Measurements from ENCODE around the gene FLNB.

Gene FLNB

DNA sequence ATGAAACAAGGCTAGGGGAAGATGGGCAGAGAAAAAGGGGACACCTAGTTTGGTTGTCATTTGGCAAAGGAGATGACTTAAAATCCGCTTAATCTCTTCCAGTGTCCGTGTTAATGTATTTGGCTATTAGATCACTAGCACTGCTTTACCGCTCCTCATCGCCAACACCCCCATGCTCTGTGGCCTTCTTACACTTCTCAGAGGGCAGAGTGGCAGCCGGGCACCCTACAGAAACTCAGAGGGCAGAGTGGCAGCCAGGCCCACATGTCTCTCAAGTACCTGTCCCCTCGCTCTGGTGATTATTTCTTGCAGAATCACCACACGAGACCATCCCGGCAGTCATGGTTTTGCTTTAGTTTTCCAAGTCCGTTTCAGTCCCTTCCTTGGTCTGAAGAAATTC lies 162.9 kb downstream of the FLNB start:
- H3K27ac ChIP-seq (ENCODE audit: extremely low read depth, low read depth, low read length), result no peak overlapping the region
- TF ChIP-seq MEIS1 (CRISPR knock-in tag; IDR thresholded peaks at IDR 0.05; ENCODE audit: borderline replicate concordance), result no peak
- TF ChIP-seq, protein P1, sequence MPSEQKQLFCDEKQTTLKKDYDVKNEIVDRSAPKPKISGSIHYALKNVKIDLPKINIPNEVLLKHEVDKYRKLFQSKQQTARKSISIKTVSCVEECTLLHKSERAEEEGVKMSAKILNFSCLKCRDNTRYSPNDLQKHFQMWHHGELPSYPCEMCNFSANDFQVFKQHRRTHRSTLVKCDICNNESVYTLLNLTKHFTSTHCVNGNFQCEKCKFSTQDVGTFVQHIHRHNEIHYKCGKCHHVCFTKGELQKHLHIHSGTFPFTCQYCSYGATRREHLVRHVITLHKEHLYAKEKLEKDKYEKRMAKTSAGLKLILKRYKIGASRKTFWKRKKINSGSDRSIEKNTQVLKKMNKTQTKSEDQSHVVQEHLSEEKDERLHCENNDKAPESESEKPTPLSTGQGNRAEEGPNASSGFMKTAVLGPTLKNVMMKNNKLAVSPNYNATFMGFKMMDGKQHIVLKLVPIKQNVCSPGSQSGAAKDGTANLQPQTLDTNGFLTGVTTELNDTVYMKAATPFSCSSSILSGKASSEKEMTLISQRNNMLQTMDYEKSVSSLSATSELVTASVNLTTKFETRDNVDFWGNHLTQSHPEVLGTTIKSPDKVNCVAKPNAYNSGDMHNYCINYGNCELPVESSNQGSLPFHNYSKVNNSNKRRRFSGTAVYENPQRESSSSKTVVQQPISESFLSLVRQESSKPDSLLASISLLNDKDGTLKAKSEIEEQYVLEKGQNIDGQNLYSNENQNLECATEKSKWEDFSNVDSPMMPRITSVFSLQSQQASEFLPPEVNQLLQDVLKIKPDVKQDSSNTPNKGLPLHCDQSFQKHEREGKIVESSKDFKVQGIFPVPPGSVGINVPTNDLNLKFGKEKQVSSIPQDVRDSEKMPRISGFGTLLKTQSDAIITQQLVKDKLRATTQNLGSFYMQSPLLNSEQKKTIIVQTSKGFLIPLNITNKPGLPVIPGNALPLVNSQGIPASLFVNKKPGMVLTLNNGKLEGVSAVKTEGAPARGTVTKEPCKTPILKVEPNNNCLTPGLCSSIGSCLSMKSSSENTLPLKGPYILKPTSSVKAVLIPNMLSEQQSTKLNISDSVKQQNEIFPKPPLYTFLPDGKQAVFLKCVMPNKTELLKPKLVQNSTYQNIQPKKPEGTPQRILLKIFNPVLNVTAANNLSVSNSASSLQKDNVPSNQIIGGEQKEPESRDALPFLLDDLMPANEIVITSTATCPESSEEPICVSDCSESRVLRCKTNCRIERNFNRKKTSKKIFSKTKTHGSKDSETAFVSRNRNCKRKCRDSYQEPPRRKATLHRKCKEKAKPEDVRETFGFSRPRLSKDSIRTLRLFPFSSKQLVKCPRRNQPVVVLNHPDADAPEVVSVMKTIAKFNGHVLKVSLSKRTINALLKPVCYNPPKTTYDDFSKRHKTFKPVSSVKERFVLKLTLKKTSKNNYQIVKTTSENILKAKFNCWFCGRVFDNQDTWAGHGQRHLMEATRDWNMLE (tag by site-specific recombination; conservative IDR thresholded peaks at IDR 0.05; ENCODE audit: low read depth), result no peak
- TF ChIP-seq ZNF544 (tag by site-specific recombination; IDR thresholded peaks at IDR 0.05), result no peak
- TF ChIP-seq, protein P2, sequence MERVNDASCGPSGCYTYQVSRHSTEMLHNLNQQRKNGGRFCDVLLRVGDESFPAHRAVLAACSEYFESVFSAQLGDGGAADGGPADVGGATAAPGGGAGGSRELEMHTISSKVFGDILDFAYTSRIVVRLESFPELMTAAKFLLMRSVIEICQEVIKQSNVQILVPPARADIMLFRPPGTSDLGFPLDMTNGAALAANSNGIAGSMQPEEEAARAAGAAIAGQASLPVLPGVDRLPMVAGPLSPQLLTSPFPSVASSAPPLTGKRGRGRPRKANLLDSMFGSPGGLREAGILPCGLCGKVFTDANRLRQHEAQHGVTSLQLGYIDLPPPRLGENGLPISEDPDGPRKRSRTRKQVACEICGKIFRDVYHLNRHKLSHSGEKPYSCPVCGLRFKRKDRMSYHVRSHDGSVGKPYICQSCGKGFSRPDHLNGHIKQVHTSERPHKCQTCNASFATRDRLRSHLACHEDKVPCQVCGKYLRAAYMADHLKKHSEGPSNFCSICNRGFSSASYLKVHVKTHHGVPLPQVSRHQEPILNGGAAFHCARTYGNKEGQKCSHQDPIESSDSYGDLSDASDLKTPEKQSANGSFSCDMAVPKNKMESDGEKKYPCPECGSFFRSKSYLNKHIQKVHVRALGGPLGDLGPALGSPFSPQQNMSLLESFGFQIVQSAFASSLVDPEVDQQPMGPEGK (tag by site-specific recombination; IDR thresholded peaks at IDR 0.05), result no peak
- TF ChIP-seq KLF1 (tag by site-specific recombination; IDR thresholded peaks at IDR 0.05), result no peak
- no peak for TF ChIP-seq ZNF623 (tag by site-specific recombination; IDR thresholded peaks at IDR 0.05)
- peaks cover 0 to 45% of the 10 kb centered on the region in 2 experiments; a peak in 1 of 3 replicates for H3K36me3 ChIP-seq (ENCODE audit: control insufficient read depth in 2 of 2, insufficient read depth in 1 of 2, low read length in 2 of 2)
- H3K4me3 ChIP-seq (ENCODE audit: low read depth, low read length), result no peak overlapping the region
- ChIA-PET POLR2A (no interaction called here), CTCF (interaction anchor here (0.6 kb wide), 1 partner anchor 782 kb away, joined by 3 read pairs; no protein-coding TSS in a partner anchor)
- no peaks in the 10 kb centered on the region for H3K4me1 ChIP-seq (ENCODE audit: control insufficient read depth, insufficient read depth, low read length)
- no peaks in the 10 kb centered on the region for H3K9me3 ChIP-seq (ENCODE audit: control insufficient read depth, insufficient read depth, low read depth, low read length)

- Histone ChIP-seq H3K4me1 (ENCODE audit: control insufficient read depth, insufficient read depth, low read length) (no peaks in the 10 kb centered on the region), H3K9me3 (ENCODE audit: control insufficient read depth, insufficient read depth, low read depth, low read length) (no peaks in the 10 kb centered on the region), H3K27ac (ENCODE audit: extremely low read depth, low read depth, low read length) (no peak overlapping the region), H3K4me3 (ENCODE audit: low read depth, low read length) (no peak overlapping the region), H3K36me3 (ENCODE audit: control insufficient read depth in 2 of 2, insufficient read depth in 1 of 2, low read length in 2 of 2) (peaks cover 0 to 37% of the 10 kb centered on the region in 2 experiments; a peak in 1 of 3 replicates)
- TF ChIP-seq, protein P3, sequence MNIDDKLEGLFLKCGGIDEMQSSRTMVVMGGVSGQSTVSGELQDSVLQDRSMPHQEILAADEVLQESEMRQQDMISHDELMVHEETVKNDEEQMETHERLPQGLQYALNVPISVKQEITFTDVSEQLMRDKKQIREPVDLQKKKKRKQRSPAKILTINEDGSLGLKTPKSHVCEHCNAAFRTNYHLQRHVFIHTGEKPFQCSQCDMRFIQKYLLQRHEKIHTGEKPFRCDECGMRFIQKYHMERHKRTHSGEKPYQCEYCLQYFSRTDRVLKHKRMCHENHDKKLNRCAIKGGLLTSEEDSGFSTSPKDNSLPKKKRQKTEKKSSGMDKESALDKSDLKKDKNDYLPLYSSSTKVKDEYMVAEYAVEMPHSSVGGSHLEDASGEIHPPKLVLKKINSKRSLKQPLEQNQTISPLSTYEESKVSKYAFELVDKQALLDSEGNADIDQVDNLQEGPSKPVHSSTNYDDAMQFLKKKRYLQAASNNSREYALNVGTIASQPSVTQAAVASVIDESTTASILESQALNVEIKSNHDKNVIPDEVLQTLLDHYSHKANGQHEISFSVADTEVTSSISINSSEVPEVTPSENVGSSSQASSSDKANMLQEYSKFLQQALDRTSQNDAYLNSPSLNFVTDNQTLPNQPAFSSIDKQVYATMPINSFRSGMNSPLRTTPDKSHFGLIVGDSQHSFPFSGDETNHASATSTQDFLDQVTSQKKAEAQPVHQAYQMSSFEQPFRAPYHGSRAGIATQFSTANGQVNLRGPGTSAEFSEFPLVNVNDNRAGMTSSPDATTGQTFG (tag by site-specific recombination; IDR thresholded peaks at IDR 0.05; ENCODE audit: borderline replicate concordance), result no peak
- TF ChIP-seq TRIM28 (IDR thresholded peaks at IDR 0.05; ENCODE audit: borderline replicate concordance, low read length) (no peak), ZNF214 (tag by site-specific recombination; IDR thresholded peaks at IDR 0.05; ENCODE audit: borderline replicate concordance) (no peak), ZNF416 (tag by site-specific recombination; IDR thresholded peaks at IDR 0.05) (no peak), ZFP3 (tag by site-specific recombination; IDR thresholded peaks at IDR 0.05; ENCODE audit: low read depth) (no peak), ZNF394 (tag by site-specific recombination; IDR thresholded peaks at IDR 0.05; ENCODE audit: borderline replicate concordance) (no peak), GLI4 (tag by site-specific recombination; IDR thresholded peaks at IDR 0.05) (no peak), ZNF221 (tag by site-specific recombination; IDR thresholded peaks at IDR 0.05; ENCODE audit: borderline replicate concordance) (no peak), ZNF548 (tag by site-specific recombination; IDR thresholded peaks at IDR 0.05) (no peak)
- ChIA-PET CTCF (interaction anchor here (0.8 to 1.3 kb wide), 4 partner anchors 17 to 211 kb away, joined by 3 to 4 read pairs (median 3); no protein-coding TSS in a partner anchor), POLR2A (no interaction called here)
These were observed 164.9 kb downstream of the FLNB start for GRCh38 chr3:58173029-58173668.

All from HEK293 (cell line).